Measurements from ENCODE around the gene SPOCK1. TPM values are rescaled to one million over a fixed set of nuclear protein-coding genes. Genes with fewer than 3 reads are reported as not detected.

The SPOCK1 gene
- total and polyA plus RNA-seq, 9 of the 15 experiments (the other 6 are each of a cell fraction or from before 2014, with no cell fraction given): 0.01 to 0.35 (median 0.04) TPM; not detected in 6

DNA sequence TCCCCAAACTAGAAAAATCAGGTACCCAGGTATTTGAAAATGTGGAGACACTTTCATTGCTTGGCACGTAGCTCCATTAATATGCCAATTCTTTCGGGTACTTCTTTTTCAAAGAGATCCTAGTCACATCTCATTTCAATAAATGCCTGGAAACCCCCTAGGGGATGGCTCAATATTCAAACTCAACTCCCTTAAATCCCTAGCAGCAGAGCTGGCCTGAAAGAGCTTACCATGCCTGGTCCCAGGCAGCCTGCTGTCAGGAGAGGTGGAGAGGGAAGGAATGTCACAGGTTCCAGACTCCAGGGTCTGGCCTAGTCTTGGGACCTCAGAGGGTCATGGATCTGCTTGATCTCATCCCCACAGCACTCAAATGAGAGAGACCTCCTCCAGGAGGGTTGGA is 187.1 kb downstream of the SPOCK1 start (continued):
- TF ChIP-seq, protein P1, sequence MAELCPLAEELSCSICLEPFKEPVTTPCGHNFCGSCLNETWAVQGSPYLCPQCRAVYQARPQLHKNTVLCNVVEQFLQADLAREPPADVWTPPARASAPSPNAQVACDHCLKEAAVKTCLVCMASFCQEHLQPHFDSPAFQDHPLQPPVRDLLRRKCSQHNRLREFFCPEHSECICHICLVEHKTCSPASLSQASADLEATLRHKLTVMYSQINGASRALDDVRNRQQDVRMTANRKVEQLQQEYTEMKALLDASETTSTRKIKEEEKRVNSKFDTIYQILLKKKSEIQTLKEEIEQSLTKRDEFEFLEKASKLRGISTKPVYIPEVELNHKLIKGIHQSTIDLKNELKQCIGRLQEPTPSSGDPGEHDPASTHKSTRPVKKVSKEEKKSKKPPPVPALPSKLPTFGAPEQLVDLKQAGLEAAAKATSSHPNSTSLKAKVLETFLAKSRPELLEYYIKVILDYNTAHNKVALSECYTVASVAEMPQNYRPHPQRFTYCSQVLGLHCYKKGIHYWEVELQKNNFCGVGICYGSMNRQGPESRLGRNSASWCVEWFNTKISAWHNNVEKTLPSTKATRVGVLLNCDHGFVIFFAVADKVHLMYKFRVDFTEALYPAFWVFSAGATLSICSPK (IDR thresholded peaks at IDR 0.05; ENCODE audit: borderline replicate concordance): no peak
- TF ChIP-seq CHD2 (IDR thresholded peaks at IDR 0.05; ENCODE audit: low read depth, low read length) (no peak), CEBPG (CRISPR knock-in tag; IDR thresholded peaks at IDR 0.05) (no peak), CEBPG (tag; conservative IDR thresholded peaks at IDR 0.05 in 1 of 2, IDR thresholded peaks at IDR 0.05 in 1 of 2) (no peak), SAP30 (IDR thresholded peaks at IDR 0.05; ENCODE audit: borderline replicate concordance, insufficient read depth, low read depth, low read length, poor library complexity, severe bottlenecking) (no peak), SAFB (IDR thresholded peaks at IDR 0.05; ENCODE audit: borderline replicate concordance, low read depth, low read length) (no peak), ZNF57 (CRISPR knock-in tag; IDR thresholded peaks at IDR 0.05) (no peak)
- TF ChIP-seq, protein P2, sequence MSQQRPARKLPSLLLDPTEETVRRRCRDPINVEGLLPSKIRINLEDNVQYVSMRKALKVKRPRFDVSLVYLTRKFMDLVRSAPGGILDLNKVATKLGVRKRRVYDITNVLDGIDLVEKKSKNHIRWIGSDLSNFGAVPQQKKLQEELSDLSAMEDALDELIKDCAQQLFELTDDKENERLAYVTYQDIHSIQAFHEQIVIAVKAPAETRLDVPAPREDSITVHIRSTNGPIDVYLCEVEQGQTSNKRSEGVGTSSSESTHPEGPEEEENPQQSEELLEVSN (IDR thresholded peaks at IDR 0.05; ENCODE audit: borderline replicate concordance in 1 of 2, extremely low read depth in 1 of 2, insufficient read depth in 1 of 2, insufficient read length in 1 of 2, low read depth in 1 of 2, low read length in 1 of 2, poor library complexity in 1 of 2, severe bottlenecking in 1 of 2): no peak
